Fibroblast of the aortic adventitia (primary cell): ENCODE measurements around the gene ARHGEF10L. TPM values are rescaled to one million over a fixed set of nuclear protein-coding genes. Genes with fewer than 3 reads are reported as not detected.
A peak's percentile ranks its signal among the peaks of the same experiment; 100 is the strongest.

Source experiments
- DNase-seq: peaks from one replicate; pipeline ENCODE4 v3.0.0-alpha.2; 2010; ENCODE audit warnings: low read depth
- H3K4me3 ChIP-seq: 2 replicates; pipeline ENCODE4 v1.5.1; 2011; ENCODE audit warnings: low read depth, mild to moderate bottlenecking, control low read depth, low read length, moderate library complexity
- CTCF ChIP-seq: IDR thresholded peaks from 2 replicates; pipeline ENCODE4 v1.5.1; 2011; ENCODE audit warnings: mild to moderate bottlenecking, low read length, control low read depth, inconsistent platforms; ENCODE audit not compliant: insufficient read depth
- total RNA-seq: library from RNA; depleted of rRNA; stranded (reverse); fragments of >200 nt; gene quantifications from 2 replicates; pipeline ENCODE4 v1.2.3, GENCODE V29; 2012; ENCODE audit warnings: low replicate concordance

ARHGEF10L gene
- total RNA-seq, 1 donor = 23.9 TPM

DNA sequence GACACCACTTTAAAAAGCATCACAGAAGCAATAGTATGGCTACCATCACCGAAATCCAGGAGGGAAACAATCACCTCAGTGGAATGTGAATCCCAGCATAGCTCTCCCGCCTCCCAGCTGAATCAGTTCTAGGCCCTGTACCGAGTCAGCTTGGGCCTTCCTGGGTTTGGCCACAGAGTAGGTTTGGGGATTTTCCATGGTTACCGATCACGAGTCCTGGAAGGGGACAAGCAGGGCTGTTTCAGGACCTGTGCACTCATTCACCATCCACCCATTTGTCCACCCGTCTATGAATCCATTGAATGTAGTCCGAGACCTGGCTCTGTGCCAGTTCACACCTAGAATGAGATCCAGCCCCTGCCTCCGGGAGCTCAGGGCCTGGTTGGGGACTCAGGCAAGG is 94.2 kb downstream of the ARHGEF10L start:
- TF ChIP-seq CTCF = no peak
- H3K4me3 ChIP-seq = no peak overlapping the region
- DNase-seq = peak; percentile 67

GRCh38 chr1:17635276-17635675 is 95.8 kb downstream of the ARHGEF10L start:
- TF ChIP-seq CTCF = no peak
- no peak for DNase-seq
- H3K4me3 ChIP-seq = no peak overlapping the region

DNA sequence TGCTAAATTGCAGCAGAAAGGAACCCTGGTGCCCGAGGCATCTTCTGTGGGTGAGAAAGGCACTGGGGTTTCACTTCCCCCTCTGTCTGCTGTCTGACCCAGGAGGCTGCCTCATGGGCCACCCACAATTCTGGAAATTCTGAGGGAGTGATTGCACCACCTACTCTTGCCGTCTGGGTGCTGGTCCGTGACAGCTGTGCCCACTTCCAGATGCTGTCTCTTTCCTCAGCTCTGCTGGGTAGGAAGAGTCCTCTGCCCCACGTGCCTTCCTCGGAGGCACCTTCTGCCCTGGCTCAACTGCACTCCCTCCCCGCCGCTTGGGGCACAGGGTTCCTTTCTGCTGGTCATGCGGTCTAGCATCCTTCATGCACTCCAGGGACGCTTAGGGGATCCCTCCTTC is 96.3 kb downstream of the ARHGEF10L start:
- no peak for TF ChIP-seq CTCF
- no peak overlapping the region for H3K4me3 ChIP-seq
- no peak for DNase-seq

- DNase-seq = peak; percentile 36
- no peak for TF ChIP-seq CTCF
- no peak overlapping the region for H3K4me3 ChIP-seq
Observed at GRCh38 chr1:17636612-17637011, 97.1 kb downstream of the ARHGEF10L start.

DNA sequence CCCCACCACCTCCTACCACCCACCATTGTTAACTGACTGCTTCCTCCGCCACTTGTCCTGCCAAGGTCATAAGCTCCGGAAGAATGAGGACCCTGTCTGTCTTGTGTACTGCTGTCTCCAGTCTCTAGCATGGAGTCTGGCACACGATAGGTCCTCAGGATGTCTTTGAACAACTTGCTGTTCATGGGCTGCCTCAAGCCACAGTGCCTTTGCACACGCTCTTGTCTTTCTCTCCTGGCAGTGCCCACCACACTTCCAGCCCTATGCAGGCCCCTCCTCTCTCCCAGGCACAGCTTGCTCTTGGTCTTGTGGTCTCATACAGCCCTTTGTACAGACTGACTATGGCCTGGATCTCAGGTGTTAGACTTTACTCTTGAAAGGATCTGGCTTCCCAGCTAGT is 97.6 kb downstream of the ARHGEF10L start:
- TF ChIP-seq CTCF = no peak

DNA sequence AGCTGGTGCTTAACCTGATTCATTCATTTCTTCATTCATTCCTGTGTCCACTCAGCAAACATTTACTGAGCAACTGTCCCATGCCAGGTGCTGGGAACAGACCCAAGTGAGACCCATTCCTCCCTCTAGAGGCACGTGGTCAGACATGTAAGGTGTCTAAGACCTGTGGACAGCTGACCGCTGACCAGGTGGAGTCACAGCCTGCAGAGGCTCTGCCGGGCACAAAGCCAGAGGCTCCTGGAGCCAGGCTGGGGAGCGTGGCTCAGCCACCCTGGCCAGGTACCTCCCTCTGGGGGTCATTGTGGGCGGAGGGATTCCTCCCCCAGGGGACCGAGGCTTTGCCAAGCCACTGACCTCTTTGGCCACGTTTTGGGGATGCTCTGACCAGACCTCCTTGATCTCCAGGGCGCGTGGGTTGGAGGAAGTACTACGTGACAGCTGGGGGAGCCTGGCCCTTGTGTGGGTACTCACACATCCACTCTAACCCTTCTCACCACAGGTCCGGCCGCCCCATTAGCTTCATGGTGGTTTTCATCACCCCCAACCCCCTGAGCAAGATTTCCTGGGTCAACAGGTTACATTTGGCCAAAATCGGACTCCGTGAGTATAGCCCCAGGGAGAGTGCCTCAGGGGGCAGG is 100.3 kb downstream of the ARHGEF10L start:
- TF ChIP-seq CTCF = no peak
- DNase-seq = no peak
- no peak overlapping the region for H3K4me3 ChIP-seq

More for the DNA sequence above, 97.6 kb downstream of the ARHGEF10L start:
- DNase-seq = no peak
- no peak overlapping the region for H3K4me3 ChIP-seq

- no peak overlapping the region for H3K4me3 ChIP-seq
- TF ChIP-seq CTCF = no peak
- DNase-seq = no peak
Observed at GRCh38 chr1:17640393-17640792, 100.9 kb downstream of the ARHGEF10L start.
